HepG2 (cell line): Measurements from ENCODE around the gene CHN2. TPM values are rescaled to one million over a fixed set of nuclear protein-coding genes. Genes with fewer than 3 reads are reported as not detected.

Experiments used
- ATRX ChIP-seq: sonication (generic); formaldehyde crosslinking; IDR thresholded peaks from 2 replicates; pipeline ENCODE4 v1.4.0; 2020; ENCODE audit warnings: missing genetic modification reagents, borderline replicate concordance
- CBX2 ChIP-seq, 2 experiments: fragments of 200-600 bp in 1 of 2; sonication (generic); formaldehyde crosslinking in 1 of 2; IDR thresholded peaks; 2 replicates each; pipeline versions ENCODE4 v1.7.0 to v1.8.1; 2018 to 2022; ENCODE audit warnings: low read depth in 2 of 2, low read length in 1 of 2, mild to moderate bottlenecking in 1 of 2, missing genetic modification reagents in 1 of 2
- IRF2 ChIP-seq: IDR thresholded peaks from 2 replicates; pipeline ENCODE4 v1.6.1; 2018; ENCODE audit warnings: missing genetic modification reagents, missing compliant biosample characterization
- MAFG ChIP-seq: sonication (generic); formaldehyde crosslinking; IDR thresholded peaks from 2 replicates; pipeline ENCODE4 v1.5.1; 2020; ENCODE audit warnings: mild to moderate bottlenecking, missing genetic modification reagents
- MED1 ChIP-seq: sonication (generic); formaldehyde crosslinking; IDR thresholded peaks from 2 replicates; pipeline ENCODE4 v1.4.0; 2020; ENCODE audit warnings: missing genetic modification reagents
- MTA3 ChIP-seq: sonication (generic); formaldehyde crosslinking; IDR thresholded peaks from 2 replicates; pipeline ENCODE4 v1.4.0; 2020; ENCODE audit warnings: missing genetic modification reagents
- MXI1 ChIP-seq: IDR thresholded peaks from 3 replicates; pipeline ENCODE4 v1.6.1; 2012; ENCODE audit warnings: low read depth, low read length, inconsistent platforms, borderline replicate concordance
- MYC ChIP-seq: sonication (generic); formaldehyde crosslinking; IDR thresholded peaks from 2 replicates; pipeline ENCODE4 v1.9.0; 2021; ENCODE audit warnings: missing genetic modification reagents, borderline replicate concordance
- NKX3-1 ChIP-seq: sonication (generic); formaldehyde crosslinking; IDR thresholded peaks from 2 replicates; pipeline ENCODE4 v1.5.0; 2020; ENCODE audit warnings: missing genetic modification reagents
- PRPF4 ChIP-seq: fragments of 200-400 bp; formaldehyde crosslinking; IDR thresholded peaks from 2 replicates; pipeline ENCODE4 v1.6.1; 2016; ENCODE audit warnings: low read length, low read depth; ENCODE audit not compliant: poor library complexity, severe bottlenecking
- SAFB2 ChIP-seq: sonication (generic); formaldehyde crosslinking; IDR thresholded peaks from 2 replicates; pipeline ENCODE4 v1.5.1; 2020; ENCODE audit warnings: missing genetic modification reagents, low read depth, mild to moderate bottlenecking, borderline replicate concordance
- SP5 ChIP-seq: IDR thresholded peaks from 2 replicates; pipeline ENCODE4 v1.6.1; 2016; ENCODE audit warnings: low read depth, borderline replicate concordance
- TBX3 ChIP-seq: fragments of 450-650 bp; IDR thresholded peaks from 2 replicates; pipeline ENCODE4 v1.6.1; 2017; ENCODE audit warnings: antibody characterized with exemption, mild to moderate bottlenecking, inconsistent platforms, borderline replicate concordance
- THYN1 ChIP-seq: sonication (generic); formaldehyde crosslinking; IDR thresholded peaks from 2 replicates; pipeline ENCODE4 v1.8.1; 2023; ENCODE audit warnings: low read depth, mild to moderate bottlenecking, moderate library complexity, missing genetic modification reagents, borderline replicate concordance
- ZMYM2 ChIP-seq: sonication (generic); formaldehyde crosslinking; IDR thresholded peaks from 2 replicates; pipeline ENCODE4 v1.8.0; 2022; ENCODE audit warnings: mild to moderate bottlenecking, missing genetic modification reagents
- ZNF143 ChIP-seq: sonication (generic); formaldehyde crosslinking; IDR thresholded peaks from 2 replicates; pipeline ENCODE4 v1.4.0; 2020; ENCODE audit warnings: missing genetic modification reagents
- ZNF326 ChIP-seq: sonication (generic); formaldehyde crosslinking; IDR thresholded peaks from 2 replicates; pipeline ENCODE4 v1.4.0; 2020; ENCODE audit warnings: missing genetic modification reagents, borderline replicate concordance
- ZNF816 ChIP-seq: sonication (generic); formaldehyde crosslinking; IDR thresholded peaks from 2 replicates; pipeline ENCODE4 v1.8.0; 2022; ENCODE audit warnings: missing genetic modification reagents, mild to moderate bottlenecking, borderline replicate concordance
- polyA plus RNA-seq, 8 experiments: library from polyadenylated mRNA; depleted of rRNA in 3 of 8; stranded (reverse) in 7 of 8; unstranded in 1 of 8; fragments of >200 nt; fragmentation: Illumina TruSeq in 4 of 8; extraction: Trizol in 4 of 8; gene quantifications; 2 replicates each; pipeline versions ENCODE4 v1.2.1 to v1.2.3, GENCODE V29; 2011 to 2016; ENCODE audit warnings: low read depth in 4 of 8, missing spikeins in 1 of 8, mixed read lengths in 1 of 8; ENCODE audit not compliant: insufficient read depth in 1 of 8
- total RNA-seq, 5 experiments: library from RNA; depleted of rRNA; stranded (reverse); fragments of >200 nt; fragmentation: Illumina TruSeq; extraction: Trizol; gene quantifications; 2 replicates each; pipeline ENCODE4 v1.2.3, GENCODE V29; 2016; ENCODE audit warnings: low read depth in 1 of 5
- TF ChIP-seq, protein P1 (sequence below): IDR thresholded peaks from 2 replicates; pipeline ENCODE4 v1.6.1; 2016; ENCODE audit warnings: missing compliant biosample characterization, missing genetic modification reagents, borderline replicate concordance
- TF ChIP-seq, protein P2 (sequence below): IDR thresholded peaks from 2 replicates; pipeline ENCODE4 v1.6.1; 2016; ENCODE audit warnings: missing genetic modification reagents, missing compliant biosample characterization
- TF ChIP-seq, protein P3 (sequence below): sonication (generic); formaldehyde crosslinking; IDR thresholded peaks from 2 replicates; pipeline ENCODE4 v1.8.1; 2023; ENCODE audit warnings: mild to moderate bottlenecking, moderate library complexity, missing genetic modification reagents
- TF ChIP-seq, protein P4 (sequence below): sonication (generic); formaldehyde crosslinking; IDR thresholded peaks from 2 replicates; pipeline ENCODE4 v1.4.0; 2020; ENCODE audit warnings: missing genetic modification reagents

The CHN2 gene
- total and polyA plus RNA-seq, 2 of the 13 experiments (the other 11 are each of a cell fraction or from before 2014, with no cell fraction given), result 23.5 to 30.5 TPM

DNA sequence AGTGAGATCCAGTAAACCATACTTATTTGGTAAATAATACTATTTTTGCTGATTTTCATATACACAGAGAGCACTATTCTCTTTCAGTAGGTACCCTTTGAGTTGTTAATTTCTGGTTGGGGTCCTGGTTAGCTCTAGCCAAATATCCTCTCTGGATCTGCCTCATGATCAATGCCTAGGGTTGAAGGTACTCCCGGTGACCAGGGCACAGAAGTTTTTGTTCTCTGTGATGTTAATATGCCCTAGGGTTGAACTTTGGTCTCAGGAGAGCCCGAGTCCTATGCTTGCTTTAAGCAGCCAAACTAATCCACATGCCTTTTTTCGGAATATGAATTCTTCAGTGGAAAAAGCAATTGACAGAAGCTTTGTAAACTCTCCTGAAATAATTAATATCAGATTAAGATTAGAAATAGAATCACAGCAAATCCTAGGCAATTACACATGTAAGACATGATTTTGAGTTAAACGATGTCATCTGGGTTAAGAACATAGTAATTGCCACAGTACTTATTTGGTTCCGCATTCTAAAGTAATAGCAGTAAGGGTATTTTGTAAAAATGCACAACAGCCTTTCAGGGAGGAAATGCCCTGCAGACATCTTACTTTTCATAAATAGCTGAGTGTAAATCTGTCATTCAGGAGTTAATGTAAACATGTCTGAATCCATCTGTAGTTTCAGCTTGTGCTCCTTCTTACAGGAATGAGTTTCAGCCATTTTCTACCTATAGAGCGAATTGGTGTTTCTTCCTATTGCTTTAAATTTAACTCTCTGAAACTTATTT lies 10.1 kb downstream of the CHN2 start (continued):
- TF ChIP-seq SP5 (no peak), TBX3 (no peak), NKX3-1 (no peak), MAFG (CRISPR knock-in tag) (no peak), ATRX (CRISPR knock-in tag) (no peak), ZMYM2 (CRISPR knock-in tag) (no peak), MXI1 (peak; percentile 41; the same call in 1 of the 3 replicates), THYN1 (no peak), SAFB2 (CRISPR knock-in tag) (no peak), CBX2 (IDR thresholded peaks at IDR 0.05; ENCODE audit: low read depth, low read length) (no peak), CBX2 (CRISPR knock-in tag; IDR thresholded peaks at IDR 0.05; ENCODE audit: low read depth) (no peak), ZNF816 (CRISPR knock-in tag) (no peak), ZNF326 (no peak), IRF2 (CRISPR knock-in tag) (no peak), MED1 (CRISPR knock-in tag) (peak; percentile 72), ZNF143 (no peak), PRPF4 (no peak), MYC (CRISPR knock-in tag) (no peak), MTA3 (CRISPR knock-in tag) (no peak)
- TF ChIP-seq, protein P1, sequence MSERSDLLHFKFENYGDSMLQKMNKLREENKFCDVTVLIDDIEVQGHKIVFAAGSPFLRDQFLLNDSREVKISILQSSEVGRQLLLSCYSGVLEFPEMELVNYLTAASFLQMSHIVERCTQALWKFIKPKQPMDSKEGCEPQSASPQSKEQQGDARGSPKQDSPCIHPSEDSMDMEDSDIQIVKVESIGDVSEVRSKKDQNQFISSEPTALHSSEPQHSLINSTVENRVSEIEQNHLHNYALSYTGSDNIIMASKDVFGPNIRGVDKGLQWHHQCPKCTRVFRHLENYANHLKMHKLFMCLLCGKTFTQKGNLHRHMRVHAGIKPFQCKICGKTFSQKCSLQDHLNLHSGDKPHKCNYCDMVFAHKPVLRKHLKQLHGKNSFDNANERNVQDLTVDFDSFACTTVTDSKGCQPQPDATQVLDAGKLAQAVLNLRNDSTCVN (CRISPR knock-in tag), result no peak
- TF ChIP-seq, protein P2, sequence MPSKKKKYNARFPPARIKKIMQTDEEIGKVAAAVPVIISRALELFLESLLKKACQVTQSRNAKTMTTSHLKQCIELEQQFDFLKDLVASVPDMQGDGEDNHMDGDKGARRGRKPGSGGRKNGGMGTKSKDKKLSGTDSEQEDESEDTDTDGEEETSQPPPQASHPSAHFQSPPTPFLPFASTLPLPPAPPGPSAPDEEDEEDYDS, result 0 out of 2 replicates have a peak, but pooled peaks have one; percentile 32
- TF ChIP-seq, protein P3, sequence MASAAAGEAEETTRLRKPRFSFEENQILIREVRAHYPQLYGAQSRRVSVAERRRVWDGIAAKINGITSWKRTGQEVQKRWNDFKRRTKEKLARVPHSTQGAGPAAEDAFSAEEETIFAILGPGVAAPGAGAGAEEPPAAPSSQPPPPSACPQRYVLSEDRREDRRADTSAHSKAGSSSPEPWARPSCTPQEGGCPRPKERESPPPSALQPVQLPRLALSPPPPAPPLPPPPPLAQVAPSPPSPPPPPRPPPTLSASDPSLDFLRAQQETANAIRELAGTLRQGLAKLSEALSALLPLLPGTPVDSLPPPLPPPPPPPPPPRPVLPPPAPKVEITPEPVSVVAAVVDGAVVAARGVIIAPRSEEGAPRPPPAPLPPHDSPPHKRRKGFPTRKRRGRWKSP, result peak; percentile 39; the same call in 1 of the 2 replicates
- TF ChIP-seq, protein P4, sequence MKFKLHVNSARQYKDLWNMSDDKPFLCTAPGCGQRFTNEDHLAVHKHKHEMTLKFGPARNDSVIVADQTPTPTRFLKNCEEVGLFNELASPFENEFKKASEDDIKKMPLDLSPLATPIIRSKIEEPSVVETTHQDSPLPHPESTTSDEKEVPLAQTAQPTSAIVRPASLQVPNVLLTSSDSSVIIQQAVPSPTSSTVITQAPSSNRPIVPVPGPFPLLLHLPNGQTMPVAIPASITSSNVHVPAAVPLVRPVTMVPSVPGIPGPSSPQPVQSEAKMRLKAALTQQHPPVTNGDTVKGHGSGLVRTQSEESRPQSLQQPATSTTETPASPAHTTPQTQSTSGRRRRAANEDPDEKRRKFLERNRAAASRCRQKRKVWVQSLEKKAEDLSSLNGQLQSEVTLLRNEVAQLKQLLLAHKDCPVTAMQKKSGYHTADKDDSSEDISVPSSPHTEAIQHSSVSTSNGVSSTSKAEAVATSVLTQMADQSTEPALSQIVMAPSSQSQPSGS, result no peak
